H9 (cell line): ENCODE results near the gene IGF1R. TPM values are rescaled to one million over a fixed set of nuclear protein-coding genes. Genes with fewer than 3 reads are reported as not detected.

Experiments
- DNase-seq: peaks from one replicate; pipeline ENCODE4 v3.0.0-alpha.2; 2017
- H2AFZ ChIP-seq: one replicate; pipeline ENCODE4 v1.6.1; 2013; ENCODE audit warnings: mild to moderate bottlenecking, low read length, control low read depth, moderate library complexity
- H2AK5ac ChIP-seq: 2 replicates; pipeline ENCODE4 v1.6.1; 2013; ENCODE audit warnings: low read length, control low read depth, mixed read lengths; ENCODE audit not compliant: insufficient read length
- H2BK120ac ChIP-seq: one replicate; pipeline ENCODE4 v1.6.1; 2013; ENCODE audit warnings: low read depth, mild to moderate bottlenecking, low read length, control low read depth, inconsistent platforms; ENCODE audit not compliant: poor library complexity, severe bottlenecking
- H2BK12ac ChIP-seq: 2 replicates; pipeline ENCODE4 v1.6.1; 2013; ENCODE audit warnings: low read length, control low read depth, mixed read lengths, low read depth; ENCODE audit not compliant: insufficient read length
- H2BK15ac ChIP-seq: 2 replicates; pipeline ENCODE4 v1.6.1; 2013; ENCODE audit warnings: low read depth, low read length, control low read depth
- H2BK20ac ChIP-seq: one replicate; pipeline ENCODE4 v1.6.1; 2013; ENCODE audit warnings: low read depth, mild to moderate bottlenecking, low read length, control low read depth, inconsistent platforms; ENCODE audit not compliant: poor library complexity, severe bottlenecking
- H2BK5ac ChIP-seq: 2 replicates; pipeline ENCODE4 v1.6.1; 2013; ENCODE audit warnings: low read length, control low read depth, mixed read lengths; ENCODE audit not compliant: insufficient read length
- H3K14ac ChIP-seq: 2 replicates; pipeline ENCODE4 v1.6.1; 2013; ENCODE audit warnings: low read length, control low read depth; ENCODE audit not compliant: insufficient read depth
- H3K18ac ChIP-seq: 2 replicates; pipeline ENCODE4 v1.6.1; 2013; ENCODE audit warnings: low read depth, mild to moderate bottlenecking, mixed read lengths, low read length, control low read depth; ENCODE audit not compliant: insufficient read length
- H3K23ac ChIP-seq: 2 replicates; pipeline ENCODE4 v1.6.1; 2013; ENCODE audit warnings: low read length, control low read depth, mixed read lengths, low read depth; ENCODE audit not compliant: insufficient read length
- H3K23me2 ChIP-seq: 2 replicates; pipeline ENCODE4 v1.6.1; 2013; ENCODE audit warnings: low read depth, mild to moderate bottlenecking, mixed read lengths, low read length, control low read depth; ENCODE audit not compliant: insufficient read length, poor library complexity, severe bottlenecking
- H3K27ac ChIP-seq: 2 replicates; pipeline ENCODE4 v1.5.1; 2013; ENCODE audit warnings: low read length, control low read depth, mixed read lengths, low read depth; ENCODE audit not compliant: insufficient read length
- H3K27me3 ChIP-seq: 2 replicates; pipeline ENCODE4 v1.6.1; 2013; ENCODE audit warnings: low read length, control low read depth, inconsistent platforms; ENCODE audit not compliant: insufficient read depth
- H3K4ac ChIP-seq: 2 replicates; pipeline ENCODE4 v1.6.1; 2013; ENCODE audit warnings: low read depth, mild to moderate bottlenecking, control low read depth, inconsistent platforms, low read length, moderate library complexity
- H3K4me1 ChIP-seq: 2 replicates; pipeline ENCODE4 v1.6.1; 2013; ENCODE audit warnings: low read length, control low read depth, inconsistent platforms; ENCODE audit not compliant: insufficient read depth
- H3K4me2 ChIP-seq: 2 replicates; pipeline ENCODE4 v1.6.1; 2013; ENCODE audit warnings: low read length, control low read depth, mixed read lengths; ENCODE audit not compliant: insufficient read length, insufficient read depth
- H3K56ac ChIP-seq: 2 replicates; pipeline ENCODE4 v1.6.1; 2013; ENCODE audit warnings: low read depth, mild to moderate bottlenecking, mixed read lengths, low read length, control low read depth; ENCODE audit not compliant: insufficient read length
- H3K79me1 ChIP-seq: 2 replicates; pipeline ENCODE4 v1.6.1; 2013; ENCODE audit warnings: low read depth, mild to moderate bottlenecking, moderate library complexity, low read length, control low read depth, inconsistent platforms; ENCODE audit not compliant: insufficient read depth, poor library complexity, severe bottlenecking
- H3K79me2 ChIP-seq: 2 replicates; pipeline ENCODE4 v1.6.1; 2013; ENCODE audit warnings: low read length, control low read depth, inconsistent platforms; ENCODE audit not compliant: insufficient read depth
- H3K9ac ChIP-seq: 2 replicates; pipeline ENCODE4 v1.6.1; 2013; ENCODE audit warnings: low read length, control low read depth, mixed read lengths; ENCODE audit not compliant: insufficient read length; ENCODE audit errors: extremely low read depth
- H3K9me3 ChIP-seq: one replicate; pipeline ENCODE4 v1.6.1; 2013; ENCODE audit warnings: low read depth, low read length, inconsistent platforms; ENCODE audit not compliant: control insufficient read depth
- H3T11ph ChIP-seq: one replicate; pipeline ENCODE4 v1.6.1; 2013; ENCODE audit warnings: mild to moderate bottlenecking, low read length, control low read depth, inconsistent platforms
- H4K20me1 ChIP-seq: one replicate; pipeline ENCODE4 v1.6.1; 2013; ENCODE audit not compliant: control insufficient read depth, insufficient read length, insufficient read depth
- H4K5ac ChIP-seq: 2 replicates; pipeline ENCODE4 v1.6.1; 2013; ENCODE audit warnings: low read depth, mild to moderate bottlenecking, mixed read lengths, low read length, control low read depth; ENCODE audit not compliant: insufficient read length
- H4K8ac ChIP-seq: replicated peaks from 2 replicates; pipeline ENCODE4 v1.6.1; 2013; ENCODE audit warnings: low read length, control low read depth, mixed read lengths, low read depth; ENCODE audit not compliant: insufficient read length
- H4K91ac ChIP-seq: 2 replicates; pipeline ENCODE4 v1.6.1; 2013; ENCODE audit warnings: low read depth, mild to moderate bottlenecking, moderate library complexity, mixed read lengths, low read length, control low read depth; ENCODE audit not compliant: insufficient read length
- H3K27ac Mint-ChIP-seq, 3 experiments: 2 replicates in 2 of 3; 3 replicates in 1 of 3; pipeline ENCODE4 v1.8.0; 2020 to 2021; ENCODE audit warnings: mixed read lengths in 3 of 3, mild to moderate bottlenecking in 1 of 3, moderate library complexity in 1 of 3
- H3K27me3 Mint-ChIP-seq: 2 replicates; pipeline ENCODE4 v1.8.0; 2021; ENCODE audit warnings: low read depth, mild to moderate bottlenecking, moderate library complexity, mixed read lengths
- H3K36me3 Mint-ChIP-seq, 3 experiments: 2 replicates in 2 of 3; 3 replicates in 1 of 3; pipeline ENCODE4 v1.8.0; 2020 to 2021; ENCODE audit warnings: low read depth in 3 of 3, mixed read lengths in 3 of 3; ENCODE audit not compliant: insufficient read depth in 1 of 3
- H3K4me1 Mint-ChIP-seq, 2 experiments: 2 replicates each; pipeline ENCODE4 v1.8.0; 2020; ENCODE audit warnings: mixed read lengths in 2 of 2
- H3K4me3 Mint-ChIP-seq, 2 experiments: 2 replicates in 1 of 2; 3 replicates in 1 of 2; pipeline ENCODE4 v1.8.0; 2020 to 2021; ENCODE audit warnings: mild to moderate bottlenecking in 2 of 2, mixed read lengths in 2 of 2, moderate library complexity in 1 of 2
- H3K9me3 Mint-ChIP-seq, 2 experiments: 2 replicates in 1 of 2; 3 replicates in 1 of 2; pipeline ENCODE4 v1.8.0; 2020; ENCODE audit warnings: mild to moderate bottlenecking in 2 of 2, mixed read lengths in 2 of 2, moderate library complexity in 1 of 2
- WGBS: extraction: QIAGEN DNeasy Blood & Tissue Kit; methylation state at CpG from one replicate; pipeline ENCODE4 v1.1.7; 2013; ENCODE audit warnings: missing lambda C conversion rate, low lambda C conversion rate, mixed read lengths; ENCODE audit not compliant: insufficient read length; ENCODE audit errors: extremely low coverage; 5-methylcytosine and 5-hydroxymethylcytosine counted together
- total RNA-seq: library from RNA; stranded (reverse); gene quantifications from 2 replicates; pipeline ENCODE4 v1.2.1, GENCODE V29; 2021
- TF ChIP-seq, protein P1 (sequence below): fragments of 200-600 bp; sonication (generic); conservative IDR thresholded peaks from 3 replicates; pipeline ENCODE4 v1.8.0; 2021; ENCODE audit warnings: antibody characterized with exemption, mild to moderate bottlenecking

The IGF1R gene
- total RNA-seq, 1 experiment from 2014 or later, result 70.0 TPM

DNA sequence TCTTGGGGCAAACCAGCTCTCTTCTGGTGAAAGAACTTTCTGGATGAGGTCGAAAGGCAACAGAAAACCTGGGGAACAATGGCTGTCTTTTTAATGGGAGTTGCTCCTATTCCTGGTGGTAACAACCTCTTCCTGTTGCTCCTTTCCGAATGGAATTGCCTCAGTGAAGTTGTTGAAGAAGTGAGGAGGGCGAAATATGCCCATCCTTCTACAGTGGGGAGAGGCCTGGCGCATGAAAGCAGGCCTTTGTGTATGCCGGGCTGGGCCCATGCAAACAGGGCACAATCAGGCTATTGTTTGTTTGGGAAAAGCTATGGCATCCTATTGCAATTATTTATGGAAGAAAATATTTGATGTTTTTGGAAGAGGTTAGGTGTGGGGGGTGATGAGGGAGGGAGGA lies 166.9 kb downstream of the IGF1R start:
- Histone ChIP-seq H2AK5ac (no peak overlapping the region), H2BK20ac (no peak overlapping the region), H3K23ac (no peak overlapping the region), H3K4me2 (no peak overlapping the region), H2BK12ac (no peak overlapping the region), H3K4me1 (peaks cover 6% of the 10 kb centered on the region), H2BK15ac (no peak overlapping the region), H4K8ac (no peak overlapping the region), H3K18ac (no peak overlapping the region), H3K27me3 (no peaks in the 10 kb centered on the region), H4K5ac (no peak overlapping the region), H3K23me2 (no peaks in the 10 kb centered on the region), H3K14ac (no peak overlapping the region), H3K9ac (no peak overlapping the region), H2AFZ (no peak overlapping the region), H3K4ac (no peak overlapping the region), H3K9me3 (no peaks in the 10 kb centered on the region), H4K91ac (no peak overlapping the region), H2BK120ac (no peak overlapping the region), H2BK5ac (no peak overlapping the region), H3K56ac (no peak overlapping the region), H3K27ac (no peak overlapping the region), H3T11ph (no peak overlapping the region), H4K20me1 (no peaks in the 10 kb centered on the region), H3K79me2 (peaks cover 31% of the 10 kb centered on the region; the same call in 1 of the 2 replicates), H3K79me1 (peaks cover 6% of the 10 kb centered on the region)
- H3K36me3 Mint-ChIP-seq, result no peaks in the 10 kb centered on the region; a peak in 3 of 7 replicates
- peaks cover 55 to 58% of the 10 kb centered on the region in 2 experiments for H3K4me1 Mint-ChIP-seq
- H3K9me3 Mint-ChIP-seq, result no peaks in the 10 kb centered on the region
- H3K27me3 Mint-ChIP-seq, result no peaks in the 10 kb centered on the region
- no CpG with 5 or more reads among the region's 5 CpGs for WGBS
- H3K4me3 Mint-ChIP-seq, result no peak overlapping the region
- DNase-seq, result no peak
- TF ChIP-seq, protein P1, sequence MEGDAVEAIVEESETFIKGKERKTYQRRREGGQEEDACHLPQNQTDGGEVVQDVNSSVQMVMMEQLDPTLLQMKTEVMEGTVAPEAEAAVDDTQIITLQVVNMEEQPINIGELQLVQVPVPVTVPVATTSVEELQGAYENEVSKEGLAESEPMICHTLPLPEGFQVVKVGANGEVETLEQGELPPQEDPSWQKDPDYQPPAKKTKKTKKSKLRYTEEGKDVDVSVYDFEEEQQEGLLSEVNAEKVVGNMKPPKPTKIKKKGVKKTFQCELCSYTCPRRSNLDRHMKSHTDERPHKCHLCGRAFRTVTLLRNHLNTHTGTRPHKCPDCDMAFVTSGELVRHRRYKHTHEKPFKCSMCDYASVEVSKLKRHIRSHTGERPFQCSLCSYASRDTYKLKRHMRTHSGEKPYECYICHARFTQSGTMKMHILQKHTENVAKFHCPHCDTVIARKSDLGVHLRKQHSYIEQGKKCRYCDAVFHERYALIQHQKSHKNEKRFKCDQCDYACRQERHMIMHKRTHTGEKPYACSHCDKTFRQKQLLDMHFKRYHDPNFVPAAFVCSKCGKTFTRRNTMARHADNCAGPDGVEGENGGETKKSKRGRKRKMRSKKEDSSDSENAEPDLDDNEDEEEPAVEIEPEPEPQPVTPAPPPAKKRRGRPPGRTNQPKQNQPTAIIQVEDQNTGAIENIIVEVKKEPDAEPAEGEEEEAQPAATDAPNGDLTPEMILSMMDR, result no peak
- no peak overlapping the region for H3K27ac Mint-ChIP-seq
